Memory B cell (primary cell): Measurements from ENCODE around the gene SIPA1.
"Not testable (repeated sequence)": the region's sequence is repeated elsewhere in the genome, so short reads cannot be mapped to it uniquely, and the experiment has no call there.

Experiments
- ATAC-seq: fragments of 150-1000 bp; cut with Tn5 transposase; 2 replicates; pipeline ENCODE4 v1.10.0; 2021; ENCODE audit warnings: low read depth, mild to moderate bottlenecking, moderate library complexity
- DNase-seq, 2 donors: peaks; one replicate each; pipeline ENCODE4 v3.0.0; 2022; ENCODE audit warnings: low spot score in 2 of 2
- H3K27ac Mint-ChIP-seq: one replicate; pipeline ENCODE4 v1.8.0; 2022; ENCODE audit warnings: mild to moderate bottlenecking, moderate library complexity, mixed read lengths
- H3K27me3 Mint-ChIP-seq: one replicate; pipeline ENCODE4 v1.8.0; 2022; ENCODE audit warnings: mixed read lengths
- H3K36me3 Mint-ChIP-seq: one replicate; pipeline ENCODE4 v1.8.0; 2022; ENCODE audit warnings: mild to moderate bottlenecking, mixed read lengths
- H3K4me1 Mint-ChIP-seq: one replicate; pipeline ENCODE4 v1.8.0; 2022; ENCODE audit warnings: mixed read lengths
- H3K4me3 Mint-ChIP-seq: one replicate; pipeline ENCODE4 v1.8.0; 2022; ENCODE audit warnings: mild to moderate bottlenecking, moderate library complexity, mixed read lengths
- H3K9me3 Mint-ChIP-seq: one replicate; pipeline ENCODE4 v1.8.0; 2022; ENCODE audit warnings: mixed read lengths

The SIPA1 gene

GRCh38 chr11:65650547-65651338, 12.8 kb downstream of the SIPA1 start:
- H3K36me3 Mint-ChIP-seq: peaks cover 13% of the 10 kb centered on the region
- peak overlapping the region; percentile 91 for H3K27ac Mint-ChIP-seq
- ATAC-seq: no peak
- no peaks in the 10 kb centered on the region for H3K9me3 Mint-ChIP-seq
- DNase-seq: no peak
- no peak overlapping the region for H3K4me3 Mint-ChIP-seq
- H3K4me1 Mint-ChIP-seq: peaks cover 33% of the 10 kb centered on the region
- no peaks in the 10 kb centered on the region for H3K27me3 Mint-ChIP-seq

DNA sequence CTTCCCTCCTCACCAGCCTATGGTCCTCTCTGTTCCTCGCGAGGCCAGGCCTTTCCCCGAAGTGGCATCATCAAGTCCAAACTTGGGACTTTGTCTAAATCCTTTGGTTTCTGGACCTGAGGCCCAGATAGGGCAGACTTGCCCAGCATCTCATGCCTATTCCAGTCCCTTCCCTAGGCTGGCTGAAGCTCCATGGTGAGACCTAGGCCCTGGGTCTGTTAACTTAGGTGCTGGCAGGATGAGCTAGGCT, 13.4 kb downstream of the SIPA1 start:
- peak overlapping the region; percentile 91 for H3K27ac Mint-ChIP-seq
- no peak for DNase-seq
- no peak for ATAC-seq
- no peaks in the 10 kb centered on the region for H3K9me3 Mint-ChIP-seq
- no peaks in the 10 kb centered on the region for H3K27me3 Mint-ChIP-seq
- H3K4me3 Mint-ChIP-seq: peak overlapping the region; percentile 80
- H3K4me1 Mint-ChIP-seq: peaks cover 34% of the 10 kb centered on the region
- H3K36me3 Mint-ChIP-seq: peaks cover 13% of the 10 kb centered on the region

DNA sequence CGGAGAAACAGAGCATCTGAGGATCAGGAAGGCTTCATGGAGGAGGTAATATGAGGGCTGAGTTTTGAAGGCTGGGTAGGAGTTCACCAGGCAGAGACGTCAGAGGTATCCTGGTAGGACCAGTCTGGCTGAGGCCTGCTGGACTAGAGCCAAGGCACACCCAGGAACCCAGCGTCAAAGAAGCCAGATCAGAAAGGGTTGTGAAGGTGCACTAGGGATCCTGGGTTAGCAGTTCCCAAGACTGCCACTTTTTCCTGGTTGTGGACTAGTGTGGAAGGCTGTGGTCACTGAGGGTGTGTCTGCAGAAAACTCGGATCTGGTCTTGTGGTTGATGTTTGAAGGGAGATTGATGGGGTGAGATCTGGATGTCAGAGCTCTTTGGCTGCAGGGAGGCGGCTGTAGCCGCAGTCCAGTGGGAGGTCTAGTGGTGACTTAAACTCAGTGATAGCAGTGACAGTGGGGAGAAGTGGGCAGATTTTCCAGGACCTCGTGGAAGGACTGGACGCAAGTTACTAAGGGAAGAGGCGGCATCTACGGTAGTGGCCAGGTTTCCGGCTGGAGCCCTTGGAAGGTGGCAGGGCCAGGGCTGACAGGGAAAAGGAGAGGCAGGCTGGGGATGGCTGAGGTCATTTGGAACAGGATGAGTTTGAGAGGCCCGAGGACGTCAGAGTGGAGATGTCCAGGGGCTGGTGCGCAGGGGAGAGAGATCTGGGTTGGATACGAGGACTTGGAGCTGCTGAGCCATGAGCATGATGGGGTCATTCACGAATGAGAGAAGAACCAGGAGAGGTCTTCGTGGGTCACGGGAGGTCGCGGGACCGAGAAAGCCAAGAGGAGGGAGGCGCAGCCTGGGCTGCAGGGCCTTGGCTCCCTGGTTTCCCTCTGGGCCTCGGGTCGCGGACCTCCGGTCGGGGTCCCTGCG, 13.9 kb downstream of the SIPA1 start:
- Mint-ChIP-seq H3K4me3 (peak overlapping the region; percentile 80), H3K9me3 (no peaks in the 10 kb centered on the region), H3K27me3 (no peaks in the 10 kb centered on the region), H3K4me1 (peaks cover 36% of the 10 kb centered on the region), H3K36me3 (peaks cover 17% of the 10 kb centered on the region), H3K27ac (peak overlapping the region; percentile 91)
- no peak for ATAC-seq
- no peak for DNase-seq

GRCh38 chr11:65652511-65653228, 14.8 kb downstream of the SIPA1 start:
- H3K27ac Mint-ChIP-seq: peak overlapping the region; percentile 91
- H3K4me1 Mint-ChIP-seq: peaks cover 40% of the 10 kb centered on the region
- no peaks in the 10 kb centered on the region for H3K27me3 Mint-ChIP-seq
- no peaks in the 10 kb centered on the region for H3K9me3 Mint-ChIP-seq
- peaks cover 24% of the 10 kb centered on the region for H3K36me3 Mint-ChIP-seq
- peak overlapping the region; percentile 80 for H3K4me3 Mint-ChIP-seq
- DNase-seq: peak; percentile 93 to 94
- peak; percentile 78 for ATAC-seq

DNA sequence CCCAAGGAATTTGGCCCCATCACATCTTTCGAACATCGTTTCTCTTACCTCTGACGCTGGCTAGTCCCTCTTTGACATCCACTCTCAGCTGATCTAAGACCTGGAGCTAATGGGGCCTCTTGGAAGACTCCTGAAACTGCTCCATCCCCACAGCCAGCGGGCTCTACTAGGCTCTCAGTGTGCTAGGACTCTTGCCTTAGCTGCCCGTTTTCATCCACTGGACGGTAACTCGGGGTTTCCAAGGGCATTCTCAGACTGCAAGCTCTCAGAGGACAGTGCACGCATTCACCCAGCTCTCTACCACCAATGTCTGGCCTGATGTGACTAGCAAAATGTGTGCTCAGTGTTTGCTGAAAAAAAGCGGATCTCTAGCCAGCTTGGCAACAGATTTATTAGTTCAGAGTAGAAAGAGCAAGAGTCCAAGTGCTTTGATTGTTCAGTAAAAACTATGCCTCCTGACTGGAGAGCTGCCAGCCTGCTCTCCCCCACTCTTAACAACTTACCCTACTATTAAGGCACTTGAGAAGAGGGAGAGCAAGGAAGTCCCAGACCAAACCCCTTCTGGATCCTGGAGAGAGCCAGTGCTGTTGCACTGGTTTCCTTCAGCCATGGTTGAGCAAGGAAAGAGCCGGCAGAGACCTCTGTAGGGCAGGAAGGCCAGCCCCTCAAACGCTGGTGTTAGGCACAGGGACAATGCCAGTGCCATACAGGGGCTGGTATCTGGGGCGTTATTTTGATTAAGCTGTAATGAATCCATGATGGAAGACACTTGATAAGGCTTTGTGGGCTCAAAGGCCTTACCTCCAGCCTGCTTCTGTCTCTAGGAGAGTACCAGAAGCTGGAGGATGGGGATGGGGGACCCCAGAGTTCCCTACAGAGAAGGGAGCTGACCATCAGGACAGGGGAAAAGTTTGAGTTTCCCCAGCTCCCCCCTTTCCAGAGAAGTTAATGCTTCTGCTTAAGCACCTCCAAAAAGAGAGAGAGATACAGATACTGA, 15.6 kb downstream of the SIPA1 start:
- Mint-ChIP-seq H3K4me1 (peaks cover 38% of the 10 kb centered on the region), H3K4me3 (peak overlapping the region; percentile 80), H3K36me3 (peaks cover 24% of the 10 kb centered on the region), H3K27me3 (no peaks in the 10 kb centered on the region), H3K9me3 (no peaks in the 10 kb centered on the region), H3K27ac (peak overlapping the region; percentile 91)
- no peak for DNase-seq
- no peak for ATAC-seq

DNA sequence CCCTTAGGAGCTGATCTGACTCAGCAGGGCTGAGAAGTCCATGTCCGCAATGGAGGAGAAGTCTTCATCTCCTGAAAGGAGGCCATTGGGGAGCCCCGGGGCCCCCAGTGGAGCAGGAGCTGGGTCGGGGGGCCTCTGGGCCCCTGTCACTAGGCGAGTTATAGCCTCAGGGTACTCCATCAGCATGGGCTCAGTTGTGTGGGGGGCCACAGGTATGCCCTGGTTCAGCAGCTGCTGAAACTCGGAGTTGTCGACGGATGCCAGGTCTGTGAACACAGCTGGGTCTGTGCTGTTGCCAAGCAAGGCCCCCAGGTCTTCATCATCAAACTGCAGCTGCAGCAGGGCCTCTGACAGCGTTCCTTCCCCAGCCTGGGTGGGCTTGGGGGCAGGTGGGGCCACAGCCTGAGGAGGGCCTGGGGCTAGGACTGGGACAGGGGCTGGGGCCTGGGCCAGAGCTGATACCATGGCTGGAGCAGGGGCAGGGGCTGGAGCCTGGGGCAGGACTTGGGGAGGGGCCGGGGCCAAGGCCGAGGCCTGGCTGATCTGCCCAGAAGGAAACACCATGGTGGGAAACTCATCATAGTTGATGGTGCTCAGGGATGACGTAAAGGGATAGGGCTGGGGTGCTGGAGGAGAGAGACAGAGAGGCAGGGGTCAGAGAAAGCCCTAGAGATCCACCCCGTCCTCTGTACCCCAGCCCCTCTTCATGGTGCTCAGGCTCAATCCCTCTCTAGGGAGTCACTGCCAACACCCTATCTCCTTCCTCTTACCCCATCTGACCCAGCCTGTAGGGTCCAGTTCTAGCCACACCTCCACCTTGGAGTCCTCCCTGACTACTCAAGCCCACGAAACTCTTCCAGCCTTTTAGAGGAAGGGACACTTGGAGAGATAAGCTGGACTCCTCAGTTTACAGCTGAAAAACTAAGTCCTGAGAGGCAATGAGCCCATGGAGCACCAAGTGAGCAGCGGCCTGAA, 16.8 kb downstream of the SIPA1 start:
- Mint-ChIP-seq H3K4me3 (no peak overlapping the region), H3K9me3 (no peaks in the 10 kb centered on the region), H3K36me3 (peaks cover 30% of the 10 kb centered on the region), H3K4me1 (peaks cover 44% of the 10 kb centered on the region), H3K27ac (peak overlapping the region; percentile 82), H3K27me3 (no peaks in the 10 kb centered on the region)
- ATAC-seq: no peak
- DNase-seq: no peak

DNA sequence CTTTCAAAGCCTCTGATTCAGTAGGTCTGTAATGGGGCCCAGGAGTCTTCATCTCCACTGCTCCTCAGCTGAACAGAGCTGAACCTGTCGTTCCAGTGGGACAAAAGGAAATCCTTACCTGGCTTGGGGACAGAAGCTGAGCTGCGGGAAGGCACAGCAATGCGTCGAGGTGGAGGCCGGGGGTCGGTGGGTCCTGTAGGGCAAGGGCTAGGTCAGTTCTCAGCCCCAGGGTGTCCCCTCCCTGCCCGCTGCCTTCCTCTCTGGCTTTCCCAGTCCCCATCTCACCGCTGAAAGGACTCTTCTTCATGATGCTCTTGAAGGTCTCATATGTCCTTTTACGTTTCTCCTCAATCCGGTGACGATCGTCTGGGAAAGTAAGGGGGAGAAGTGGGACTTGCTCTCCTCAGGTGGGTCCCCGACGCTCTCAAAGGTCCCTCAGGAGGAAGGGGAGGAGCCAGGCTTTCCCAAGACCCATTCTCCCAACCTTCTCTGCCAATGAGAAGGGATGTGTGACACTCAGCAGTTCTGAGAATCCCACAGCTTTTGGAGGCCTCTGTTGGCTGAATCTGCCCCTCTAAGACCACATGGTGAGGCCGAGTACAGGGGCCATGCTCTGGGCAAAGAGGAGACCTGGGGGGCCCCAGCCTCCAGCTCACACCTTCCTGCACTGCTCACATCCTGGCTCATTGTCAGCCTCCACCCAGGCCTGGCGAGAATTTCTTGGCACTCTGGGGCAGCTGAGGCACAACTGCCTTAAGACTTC, 17.9 kb downstream of the SIPA1 start:
- H3K4me1 Mint-ChIP-seq: peaks cover 44% of the 10 kb centered on the region
- H3K27me3 Mint-ChIP-seq: no peaks in the 10 kb centered on the region
- no peaks in the 10 kb centered on the region for H3K9me3 Mint-ChIP-seq
- no peak overlapping the region for H3K4me3 Mint-ChIP-seq
- no peak for DNase-seq
- ATAC-seq: no peak
- peaks cover 35% of the 10 kb centered on the region for H3K36me3 Mint-ChIP-seq
- H3K27ac Mint-ChIP-seq: peak overlapping the region; percentile 82

DNA sequence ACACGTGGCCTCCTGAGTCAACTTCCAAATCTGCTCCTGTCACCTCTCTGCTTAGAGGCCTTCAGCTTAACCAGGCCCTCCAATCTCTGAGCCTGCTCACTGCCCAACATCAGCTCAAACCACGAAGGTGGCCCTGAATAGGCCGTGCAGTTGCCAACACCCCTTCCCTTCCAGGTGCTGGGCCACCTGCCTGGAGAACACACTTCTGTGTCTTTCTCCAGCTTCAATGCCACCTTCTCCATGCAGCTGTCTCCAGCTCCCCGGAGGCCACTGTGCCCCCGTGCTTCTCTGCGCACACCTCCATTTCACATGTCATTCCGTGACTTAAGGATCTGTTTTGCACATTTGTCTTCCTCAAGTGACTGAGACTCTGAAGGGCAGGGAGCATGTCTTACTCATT, 19.5 kb downstream of the SIPA1 start:
- Mint-ChIP-seq H3K36me3 (peaks cover 35% of the 10 kb centered on the region), H3K4me3 (no peak overlapping the region), H3K4me1 (peaks cover 31% of the 10 kb centered on the region), H3K27me3 (no peaks in the 10 kb centered on the region), H3K9me3 (no peaks in the 10 kb centered on the region), H3K27ac (peak overlapping the region; percentile 82)
- DNase-seq: no peak
- ATAC-seq: no peak

DNA sequence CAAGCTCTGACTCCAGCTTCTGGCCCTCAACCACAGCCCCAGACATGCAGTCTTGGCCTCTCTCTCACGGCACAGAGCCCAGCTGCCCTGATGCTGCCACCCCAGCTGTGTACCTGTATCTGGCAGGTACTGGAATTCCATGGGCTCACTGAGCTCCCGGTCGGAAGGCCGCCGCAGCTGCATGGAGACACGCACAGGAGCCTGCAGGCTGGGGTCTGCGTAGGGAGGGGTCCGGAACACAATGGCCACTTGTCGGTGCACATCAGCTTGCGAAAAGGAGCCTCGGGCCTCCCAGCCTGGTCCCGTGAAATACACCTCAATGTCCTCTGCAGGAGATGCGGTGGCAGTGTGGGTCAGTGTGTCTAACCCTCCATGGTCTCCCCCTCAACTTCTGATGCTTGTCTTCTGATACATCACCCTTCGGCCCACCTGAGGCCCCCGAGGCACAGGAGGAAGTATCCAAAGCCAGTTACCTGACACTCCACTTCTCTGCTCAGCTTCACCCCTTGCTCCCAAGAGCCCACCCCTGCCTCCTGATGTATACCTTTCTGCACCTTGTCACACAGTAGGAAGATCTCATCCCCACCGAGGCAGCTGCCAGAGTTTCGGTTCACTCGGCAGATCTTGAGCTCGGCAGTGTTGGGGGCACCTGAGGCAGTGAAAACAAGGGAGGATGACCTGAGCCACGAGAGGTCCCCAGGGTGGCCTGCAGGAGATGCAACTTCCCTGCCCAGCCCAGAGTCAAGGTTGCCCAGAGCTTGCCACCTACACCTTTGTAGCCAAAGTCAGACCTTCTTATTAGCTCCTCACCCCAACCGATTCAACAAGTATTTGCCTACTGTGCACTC, 20.5 kb downstream of the SIPA1 start:
- Mint-ChIP-seq H3K9me3 (no peaks in the 10 kb centered on the region), H3K27ac (no peak overlapping the region), H3K36me3 (peaks cover 35% of the 10 kb centered on the region), H3K4me1 (peaks cover 26% of the 10 kb centered on the region), H3K4me3 (no peak overlapping the region), H3K27me3 (no peaks in the 10 kb centered on the region)
- no peak for ATAC-seq
- DNase-seq: no peak

DNA sequence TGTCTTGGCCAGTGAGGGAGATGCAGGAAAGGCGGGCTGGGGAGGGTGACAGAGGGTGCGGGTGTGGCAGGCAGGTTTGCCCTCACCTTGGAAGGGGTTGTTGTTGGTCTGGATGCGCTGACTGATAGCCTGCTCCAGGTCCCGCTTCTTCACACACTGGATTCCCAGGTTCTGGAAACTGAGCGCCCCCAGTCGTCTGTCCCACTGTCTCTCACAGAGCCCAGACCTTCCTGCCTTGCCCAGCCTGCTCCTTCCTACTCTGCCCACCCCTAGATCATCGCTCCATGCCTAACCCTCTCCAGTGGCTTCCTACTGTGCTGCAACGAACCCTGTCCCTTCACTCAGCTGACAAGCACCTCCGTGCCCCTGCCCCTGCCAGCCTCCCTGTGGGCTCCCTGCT, 22.1 kb downstream of the SIPA1 start:
- no peaks in the 10 kb centered on the region for H3K9me3 Mint-ChIP-seq
- H3K27ac Mint-ChIP-seq: peak overlapping the region; percentile 84
- H3K4me3 Mint-ChIP-seq: peak overlapping the region; percentile 43
- ATAC-seq (no peak), DNase-seq (no peak)
- peaks cover 33% of the 10 kb centered on the region for H3K36me3 Mint-ChIP-seq
- no peaks in the 10 kb centered on the region for H3K27me3 Mint-ChIP-seq
- H3K4me1 Mint-ChIP-seq: peaks cover 19% of the 10 kb centered on the region

DNA sequence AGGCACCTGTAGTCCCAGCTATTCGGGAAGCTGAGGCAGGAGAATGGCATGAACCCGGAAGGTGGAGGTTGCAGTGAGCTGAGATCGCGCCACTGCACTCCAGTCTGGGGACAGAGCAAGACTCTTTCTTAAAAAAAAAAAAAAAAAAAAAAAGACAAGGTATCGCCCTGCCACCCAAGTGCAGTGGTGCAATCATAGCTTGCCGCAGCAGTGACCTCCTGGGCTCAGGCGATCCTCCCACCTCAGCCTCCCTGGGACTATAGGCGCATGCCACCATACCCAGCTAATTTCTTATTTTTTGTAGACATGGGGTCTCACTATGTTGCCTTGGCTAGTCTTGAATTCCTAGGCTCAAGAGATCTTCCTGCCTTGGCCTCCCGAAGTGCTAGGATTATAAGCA, 23.0 kb downstream of the SIPA1 start:
- H3K4me3 Mint-ChIP-seq, ATAC-seq, H3K27ac Mint-ChIP-seq, DNase-seq, H3K27me3 Mint-ChIP-seq, H3K9me3 Mint-ChIP-seq: not testable (repeated sequence)
- H3K36me3 Mint-ChIP-seq: peaks cover 29% of the 10 kb centered on the region
- peaks cover 18% of the 10 kb centered on the region for H3K4me1 Mint-ChIP-seq
